HCT116 (cell line): ENCODE measurements around the gene CALHM1. TPM values are rescaled to one million over a fixed set of nuclear protein-coding genes. Genes with fewer than 3 reads are reported as not detected.

ENCODE experiments used
- ATAC-seq: fragments of 200-7000 bp; cut with Tn5 transposase; 2 replicates; pipeline ENCODE4 v1.9.1; 2020; ENCODE audit warnings: mild to moderate bottlenecking, moderate library complexity
- BruUV-seq: library from RNA; stranded (reverse); fragments of 400-500 nt; replicated peaks from 2 replicates; lab custom pipeline; 2021; lab: Mats Ljungman, UMichigan
- CTCF ChIA-PET: fragments of 300-600 bp; sonication (Branson Sonifier 250); formaldehyde crosslinking; loops from one replicate; lab custom pipeline; 2021; ENCODE audit warnings: antibody characterized with exemption; lab: Charles Lee
- POLR2A ChIA-PET: fragments of 300-600, 350-600 bp; sonication (Branson Sonifier 250); formaldehyde crosslinking; loops from one replicate; lab custom pipeline; 2021; ENCODE audit warnings: antibody characterized with exemption; lab: Charles Lee
- RAD21 ChIA-PET, 2 experiments: fragments of 300-600 bp; sonication (Branson Sonifier 250); formaldehyde crosslinking; loops; one replicate each; lab custom pipeline; 2023; ENCODE audit warnings: low total read pairs in 2 of 2; ENCODE audit not compliant: uncharacterized antibody in 2 of 2, unreplicated experiment in 2 of 2, low non-redundant PET in 1 of 2; lab: Charles Lee
- DNase-seq: peaks from one replicate; pipeline ENCODE4 v3.0.0-alpha.2; 2010; ENCODE audit warnings: low read depth, low spot score
- H2AFZ ChIP-seq: fragments of 200-600 bp; shearing (Covaris generic), sonication (generic); 2 replicates; pipeline ENCODE4 v1.6.1; 2017; ENCODE audit warnings: low read depth, mixed run types, mixed read lengths, antibody characterized with exemption, low read length; ENCODE audit not compliant: poor library complexity, severe bottlenecking
- H3K27ac ChIP-seq: 2 replicates; pipeline ENCODE4 v1.5.1; 2012; ENCODE audit warnings: low read depth, low read length
- H3K27me3 ChIP-seq: fragments of 200-600 bp; sonication (generic); 2 replicates; pipeline ENCODE4 v1.6.1; 2016; ENCODE audit warnings: mixed run types, low read length, mixed read lengths; ENCODE audit not compliant: insufficient read depth
- H3K36me3 ChIP-seq, 2 experiments: fragments of 200-500 bp in 1 of 2; fragments of 200-600 bp in 1 of 2; sonication (Bioruptor generic) in 1 of 2; sonication (generic) in 1 of 2; 2 replicates each; pipeline versions ENCODE4 v1.5.1 to v1.6.1; 2014 to 2016; ENCODE audit warnings: low read length in 2 of 2, inconsistent platforms in 1 of 2, mixed read lengths in 1 of 2, mixed run types in 1 of 2; ENCODE audit not compliant: insufficient read depth in 2 of 2, control insufficient read depth in 1 of 2
- H3K4me1 ChIP-seq, 2 experiments: fragments of 200-600 bp in 1 of 2; sonication (generic) in 1 of 2; 2 replicates each; pipeline versions ENCODE4 v1.5.1 to v1.6.1; 2012 to 2017; ENCODE audit warnings: low read length in 2 of 2, inconsistent platforms in 1 of 2, mild to moderate bottlenecking in 1 of 2, mixed read lengths in 1 of 2, mixed run types in 1 of 2, moderate library complexity in 1 of 2; ENCODE audit not compliant: insufficient read depth in 2 of 2, control insufficient read depth in 1 of 2
- H3K4me2 ChIP-seq: fragments of 200-600 bp; sonication (generic); 2 replicates; pipeline ENCODE4 v1.6.1; 2017; ENCODE audit warnings: mixed run types, low read length, mixed read lengths
- H3K4me3 ChIP-seq, 2 experiments: fragments of 200-600 bp in 1 of 2; sonication (generic) in 1 of 2; replicated peaks in 1 of 2; 2 replicates each; pipeline ENCODE4 v1.5.1; 2011 to 2016; ENCODE audit warnings: low read length in 2 of 2, control low read depth in 1 of 2, low read depth in 1 of 2, mild to moderate bottlenecking in 1 of 2, mixed read lengths in 1 of 2, mixed run types in 1 of 2
- H3K79me2 ChIP-seq: fragments of 200-600 bp; sonication (generic); 2 replicates; pipeline ENCODE4 v1.6.1; 2017; ENCODE audit warnings: mild to moderate bottlenecking, mixed run types, low read length, moderate library complexity, mixed read lengths; ENCODE audit not compliant: insufficient read depth
- H3K9ac ChIP-seq: fragments of 200-600 bp; sonication (generic); 2 replicates; pipeline ENCODE4 v1.6.1; 2016; ENCODE audit warnings: low read length, mixed read lengths
- H3K9me2 ChIP-seq: fragments of 200-600 bp; sonication (generic), shearing (Covaris generic); 2 replicates; pipeline ENCODE4 v1.6.1; 2017; ENCODE audit warnings: mixed run types, mild to moderate bottlenecking, moderate library complexity; ENCODE audit not compliant: insufficient read depth
- H3K9me3 ChIP-seq, 2 experiments: fragments of 200-500 bp in 1 of 2; fragments of 200-600 bp in 1 of 2; sonication (Bioruptor generic) in 1 of 2; sonication (generic) in 1 of 2; 2 replicates each; pipeline ENCODE4 v1.6.1; 2014 to 2017; ENCODE audit warnings: low read length in 2 of 2, mixed read lengths in 2 of 2, inconsistent platforms in 1 of 2, low read depth in 1 of 2, mild to moderate bottlenecking in 1 of 2, mixed run types in 1 of 2, moderate library complexity in 1 of 2; ENCODE audit not compliant: control insufficient read depth in 1 of 2, insufficient read depth in 1 of 2
- H4K20me1 ChIP-seq: fragments of 200-600 bp; sonication (generic), shearing (Covaris generic); 2 replicates; pipeline ENCODE4 v1.6.1; 2017; ENCODE audit warnings: mixed run types, mild to moderate bottlenecking, moderate library complexity; ENCODE audit not compliant: insufficient read depth
- ATF3 ChIP-seq: IDR thresholded peaks from 2 replicates; pipeline ENCODE4 v1.6.1; 2012
- CBX3 ChIP-seq: IDR thresholded peaks from 2 replicates; pipeline ENCODE4 v1.6.1; 2012; ENCODE audit warnings: low read depth
- CEBPB ChIP-seq: IDR thresholded peaks from 2 replicates; pipeline ENCODE4 v1.6.1; 2012; ENCODE audit warnings: low read depth
- EGR1 ChIP-seq: IDR thresholded peaks from 2 replicates; pipeline ENCODE4 v1.6.1; 2012; ENCODE audit warnings: low read depth
- ELF1 ChIP-seq: IDR thresholded peaks from 2 replicates; pipeline ENCODE4 v1.6.1; 2012; ENCODE audit warnings: low read depth, borderline replicate concordance
- EZH2phosphoT487 ChIP-seq: fragments of 200-600 bp; IDR thresholded peaks from 2 replicates; pipeline ENCODE4 v1.6.1; 2018; ENCODE audit warnings: antibody characterized with exemption, borderline replicate concordance
- JUND ChIP-seq: IDR thresholded peaks from 2 replicates; pipeline ENCODE4 v1.6.1; 2012
- POLR2AphosphoS5 ChIP-seq: IDR thresholded peaks from 2 replicates; pipeline ENCODE4 v1.6.1; 2011; ENCODE audit warnings: mild to moderate bottlenecking, low read depth, low read length, moderate library complexity
- SIN3A ChIP-seq: IDR thresholded peaks from 2 replicates; pipeline ENCODE4 v1.6.1; 2012; ENCODE audit warnings: low read depth
- TCF7L2 ChIP-seq: IDR thresholded peaks from 2 replicates; pipeline ENCODE4 v1.7.0; 2011; ENCODE audit warnings: borderline replicate concordance, inconsistent platforms; ENCODE audit not compliant: insufficient read depth, insufficient read length; ENCODE audit errors: extremely low read depth
- YY1 ChIP-seq: IDR thresholded peaks from 2 replicates; pipeline ENCODE4 v1.6.1; 2011; ENCODE audit warnings: low read length, low read depth, moderate library complexity, mild to moderate bottlenecking; ENCODE audit not compliant: insufficient replicate concordance; ENCODE audit errors: extremely low read depth
- ZFX ChIP-seq: fragments of 450-650 bp; IDR thresholded peaks from 2 replicates; pipeline ENCODE4 v1.6.1; 2017
- intact Hi-C: fragments of 100-400 bp; cut with micrococcal nuclease; formaldehyde crosslinking; loops from 2 replicates; pipeline ENCODE4 v1.10.0; 2022
- total RNA-seq: library from RNA; stranded (reverse); gene quantifications from one replicate; pipeline ENCODE4 v1.2.1, GENCODE V29; 2021; ENCODE audit not compliant: unreplicated experiment

Gene CALHM1
- total RNA-seq, 1 experiment from 2014 or later: not detected

DNA sequence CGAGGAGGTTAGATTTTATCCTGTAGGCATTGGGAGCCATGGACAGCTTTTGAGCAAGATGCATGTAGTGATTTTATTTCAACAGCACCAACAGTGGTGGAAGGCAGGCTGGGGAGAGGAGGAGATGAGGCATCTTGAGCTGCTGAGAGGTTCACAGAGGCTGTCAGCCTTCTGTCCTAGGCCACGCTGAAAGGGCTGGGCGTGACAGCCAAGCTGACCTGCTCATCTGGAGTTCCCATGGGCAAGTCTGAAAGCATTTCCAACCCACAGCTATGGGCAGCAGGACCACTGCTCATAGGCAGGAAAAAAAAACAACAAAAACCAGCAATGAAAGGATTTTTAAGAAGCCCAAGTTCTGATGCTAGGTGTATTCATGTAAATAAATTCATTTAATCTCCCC, 42.5 kb upstream of the CALHM1 start:
- peaks cover 11 to 15% of the 10 kb centered on the region in 2 experiments for H3K4me1 ChIP-seq
- CTCF ChIA-PET: interaction anchor here (1.6 kb wide), 1 partner anchor 25 kb away, joined by 4 read pairs; no protein-coding TSS in a partner anchor

GRCh38 chr10:103500481-103500880, 41.8 kb upstream of the CALHM1 start:
- BruUV-seq: no TSS peak
- ATAC-seq: no peak
- Histone ChIP-seq H3K4me2 (no peak overlapping the region), H3K27me3 (no peaks in the 10 kb centered on the region), H3K9me3 (no peaks in the 10 kb centered on the region), H3K27ac (no peak overlapping the region), H3K9ac (no peak overlapping the region), H3K4me1 (peaks cover 11 to 15% of the 10 kb centered on the region in 2 experiments), H3K4me3 (no peak overlapping the region), H2AFZ (no peak overlapping the region), H3K9me2 (no peaks in the 10 kb centered on the region), H3K36me3 (no peaks in the 10 kb centered on the region), H3K79me2 (no peaks in the 10 kb centered on the region), H4K20me1 (no peaks in the 10 kb centered on the region)
- POLR2A ChIA-PET: no interaction called here
- RAD21 ChIA-PET: no interaction called here
- CTCF ChIA-PET: interaction anchor here (1.6 kb wide), 1 partner anchor 24 kb away, joined by 4 read pairs; no protein-coding TSS in a partner anchor
- intact Hi-C loops: no loop called here
- no peak for DNase-seq
- no peak for TF ChIP-seq CBX3
- no peak for TF ChIP-seq ZFX
- no peak for TF ChIP-seq JUND
- TF ChIP-seq EGR1: no peak
- TF ChIP-seq TCF7L2: no peak
- no peak for TF ChIP-seq YY1
- no peak for TF ChIP-seq SIN3A
- TF ChIP-seq EZH2phosphoT487: no peak
- TF ChIP-seq ATF3: no peak
- TF ChIP-seq ELF1: no peak
- TF ChIP-seq CEBPB: no peak

More for the DNA sequence above, 42.5 kb upstream of the CALHM1 start:
- Histone ChIP-seq H3K9me2 (no peaks in the 10 kb centered on the region), H4K20me1 (no peaks in the 10 kb centered on the region), H2AFZ (no peak overlapping the region), H3K4me3 (no peak overlapping the region), H3K9ac (no peak overlapping the region), H3K27me3 (no peaks in the 10 kb centered on the region), H3K36me3 (no peaks in the 10 kb centered on the region), H3K9me3 (no peaks in the 10 kb centered on the region), H3K27ac (no peak overlapping the region), H3K4me2 (no peak overlapping the region), H3K79me2 (no peaks in the 10 kb centered on the region)
- intact Hi-C loops: no loop called here
- ATAC-seq (no peak), DNase-seq (no peak)
- no peak for TF ChIP-seq EZH2phosphoT487
- no peak for TF ChIP-seq POLR2AphosphoS5
- BruUV-seq: no TSS peak
- POLR2A ChIA-PET: no interaction called here
- RAD21 ChIA-PET: no interaction called here
